Tibial artery (tissue), 4 donors: ENCODE data around the gene CXCL17.
"Not testable (repeated sequence)": the region's sequence is repeated elsewhere in the genome, so short reads cannot be mapped to it uniquely, and the experiment has no call there.

ENCODE experiments used
- DNase-seq, 2 donors: peaks; one replicate each; pipeline ENCODE4 v3.0.0-alpha.2; 2019
- H3K27ac ChIP-seq, 2 donors: fragments of 200-600 bp; sonication (generic) in 1 of 2; 1 replicate in 1 of 2; 2 replicates in 1 of 2; pipeline ENCODE4 v1.5.1; 2018 to 2019; ENCODE audit warnings: mild to moderate bottlenecking in 1 of 2
- H3K27me3 ChIP-seq, 2 donors: fragments of 200-600 bp; sonication (generic) in 1 of 2; one replicate each; pipeline versions ENCODE4 v1.5.1 to v1.6.0; 2016 to 2019
- H3K36me3 ChIP-seq, 3 donors: fragments of 200-600 bp; sonication (generic) in 2 of 3; one replicate each; pipeline ENCODE4 v1.5.1; 2016 to 2019; ENCODE audit warnings: mild to moderate bottlenecking in 2 of 3
- H3K4me1 ChIP-seq, 4 donors: fragments of 200-600 bp; sonication (generic) in 2 of 4; 1 replicate in 3 of 4; 2 replicates in 1 of 4; pipeline ENCODE4 v1.5.1; 2016 to 2019
- H3K4me3 ChIP-seq, 2 donors: fragments of 200-600 bp; sonication (generic) in 1 of 2; 1 replicate in 1 of 2; 2 replicates in 1 of 2; pipeline ENCODE4 v1.5.1; 2018 to 2019; ENCODE audit warnings: mild to moderate bottlenecking in 2 of 2
- H3K9me3 ChIP-seq, 3 donors: fragments of 200-600 bp; sonication (generic) in 1 of 3; one replicate each; pipeline ENCODE4 v1.5.1; 2016 to 2019
- CTCF ChIP-seq, 2 experiments: fragments of 200-600 bp in 1 of 2; fragments of 450-650 bp in 1 of 2; IDR thresholded peaks; one replicate each; pipeline ENCODE4 v1.5.1; 2017 to 2019; ENCODE audit warnings: antibody characterized with exemption in 2 of 2, mild to moderate bottlenecking in 1 of 2, moderate library complexity in 1 of 2
- intact Hi-C: fragments of 100-400 bp; cut with DNase I; formaldehyde crosslinking; loops from one replicate; pipeline ENCODE4 v1.15.0; 2023; ENCODE audit warnings: low total_unique reads

CXCL17 gene

GRCh38 chr19:42461700-42462324, 19.1 kb upstream of the CXCL17 start:
- intact Hi-C loops = no loop called here
- DNase-seq = no peak
- Histone ChIP-seq H3K36me3 (no peaks in the 10 kb centered on the region), H3K27ac (no peak overlapping the region), H3K27me3 (peaks cover 0 to 2% of the 10 kb centered on the region in 2 donors), H3K9me3 (no peaks in the 10 kb centered on the region), H3K4me3 (no peak overlapping the region), H3K4me1 (no peaks in the 10 kb centered on the region)
- no peak for TF ChIP-seq CTCF (IDR thresholded peaks at IDR 0.05)

GRCh38 chr19:42461231-42461630, 18.5 kb upstream of the CXCL17 start:
- DNase-seq, H3K9me3 ChIP-seq, H3K36me3 ChIP-seq, H3K4me1 ChIP-seq, H3K4me3 ChIP-seq, H3K27ac ChIP-seq, intact Hi-C loops, H3K27me3 ChIP-seq: not testable (repeated sequence)

- H3K4me3 ChIP-seq = no peak overlapping the region
- no peak for DNase-seq
- no peaks in the 10 kb centered on the region for H3K36me3 ChIP-seq
- intact Hi-C loops = no loop called here
- no peaks in the 10 kb centered on the region for H3K27me3 ChIP-seq
- no peak overlapping the region for H3K27ac ChIP-seq
- no peak for TF ChIP-seq CTCF (IDR thresholded peaks at IDR 0.05)
- H3K9me3 ChIP-seq = no peaks in the 10 kb centered on the region
- no peaks in the 10 kb centered on the region for H3K4me1 ChIP-seq
Observed at GRCh38 chr19:42459926-42460325, 17.2 kb upstream of the CXCL17 start.

- no peak for TF ChIP-seq CTCF (IDR thresholded peaks at IDR 0.05)
- H3K9me3 ChIP-seq = no peaks in the 10 kb centered on the region
- H3K4me3 ChIP-seq = no peak overlapping the region
- no peak overlapping the region for H3K27ac ChIP-seq
- H3K36me3 ChIP-seq = no peaks in the 10 kb centered on the region
- intact Hi-C loops = no loop called here
- DNase-seq = no peak
- no peaks in the 10 kb centered on the region for H3K4me1 ChIP-seq
- H3K27me3 ChIP-seq = peaks cover 0 to 13% of the 10 kb centered on the region in 2 donors
Observed at GRCh38 chr19:42455621-42456081, 12.9 kb upstream of the CXCL17 start.

GRCh38 chr19:42455086-42455485, 12.3 kb upstream of the CXCL17 start:
- Histone ChIP-seq H3K27me3 (peaks cover 0 to 13% of the 10 kb centered on the region in 2 donors), H3K27ac (no peak overlapping the region), H3K4me3 (no peak overlapping the region), H3K36me3 (no peaks in the 10 kb centered on the region), H3K9me3 (no peaks in the 10 kb centered on the region), H3K4me1 (no peaks in the 10 kb centered on the region)
- no peak for TF ChIP-seq CTCF (IDR thresholded peaks at IDR 0.05)
- intact Hi-C loops = no loop called here
- DNase-seq = no peak

- no peak overlapping the region for H3K4me3 ChIP-seq
- H3K27ac ChIP-seq = no peak overlapping the region
- H3K9me3 ChIP-seq = no peaks in the 10 kb centered on the region
- no peaks in the 10 kb centered on the region for H3K36me3 ChIP-seq
- intact Hi-C loops = no loop called here
- no peaks in the 10 kb centered on the region for H3K4me1 ChIP-seq
- no peak for DNase-seq
- H3K27me3 ChIP-seq = peaks cover 0 to 13% of the 10 kb centered on the region in 2 donors
- no peak for TF ChIP-seq CTCF (IDR thresholded peaks at IDR 0.05)
Observed at GRCh38 chr19:42452590-42452989, 9.8 kb upstream of the CXCL17 start.
